Stomach (tissue), 9 donors: ENCODE measurements around the gene SND1. TPM values are rescaled to one million over a fixed set of nuclear protein-coding genes. Genes with fewer than 3 reads are reported as not detected.

Source experiments
- DNase-seq, 2 donors: peaks; one replicate each; pipeline versions ENCODE4 v3.0.0 to v3.0.0-alpha.2; 2013 to 2019
- H3K27ac ChIP-seq, 5 donors: fragments of 200-600 bp in 4 of 5; sonication (generic) in 4 of 5; one replicate each; pipeline ENCODE4 v1.5.1; 2013 to 2019; ENCODE audit warnings: mild to moderate bottlenecking in 1 of 5, moderate library complexity in 1 of 5
- H3K27me3 ChIP-seq, 3 donors: fragments of 200-600 bp; sonication (generic); one replicate each; pipeline ENCODE4 v1.5.1; 2017 to 2019; ENCODE audit warnings: mixed run types in 1 of 3
- H3K36me3 ChIP-seq, 4 donors: fragments of 200-600 bp; sonication (generic); 1 replicate in 3 of 4; 2 replicates in 1 of 4; pipeline ENCODE4 v1.5.1; 2016 to 2019
- H3K4me1 ChIP-seq, 4 donors: fragments of 200-600 bp; sonication (generic); one replicate each; pipeline ENCODE4 v1.5.1; 2016 to 2019
- H3K4me3 ChIP-seq, 4 donors: fragments of 200-600 bp; sonication (generic) in 3 of 4; one replicate each; pipeline ENCODE4 v1.5.1; 2016 to 2019; ENCODE audit warnings: mild to moderate bottlenecking in 1 of 4
- H3K9me3 ChIP-seq, 4 donors: fragments of 200-600 bp; sonication (generic); one replicate each; pipeline ENCODE4 v1.5.1; 2016 to 2019
- EP300 ChIP-seq: sonication (generic); formaldehyde crosslinking; IDR thresholded peaks from one replicate; pipeline ENCODE4 v1.6.1; 2017; ENCODE audit warnings: antibody characterized with exemption
- POLR2A ChIP-seq, 4 donors: fragments of 450-650 bp; IDR thresholded peaks; one replicate each; pipeline ENCODE4 v1.6.1; 2016; ENCODE audit warnings: antibody characterized with exemption in 4 of 4, control low read depth in 2 of 4, mild to moderate bottlenecking in 1 of 4, moderate library complexity in 1 of 4
- POLR2AphosphoS5 ChIP-seq, 3 donors: sonication (generic); formaldehyde crosslinking; IDR thresholded peaks; one replicate each; pipeline ENCODE4 v1.6.1; 2016; ENCODE audit warnings: antibody characterized with exemption in 3 of 3
- WGBS, 5 donors: extraction: QIAGEN DNeasy Blood & Tissue Kit in 3 of 5; methylation state at CpG; one replicate each; pipeline versions ENCODE4 v1.1.5 to v1.1.7; 2013 to 2018; 5-methylcytosine and 5-hydroxymethylcytosine counted together
- intact Hi-C: fragments of 100-400 bp; cut with DNase I; formaldehyde crosslinking; loops from one replicate; pipeline ENCODE4 v1.15.1; 2023; ENCODE audit warnings: low total_unique reads
- polyA plus RNA-seq, 3 donors: library from polyadenylated mRNA; stranded (reverse); fragments of 200-250 nt; gene quantifications; one replicate each; pipeline ENCODE4 v1.2.3, GENCODE V29; 2013
- total RNA-seq, 5 donors: library from RNA; depleted of rRNA; stranded (reverse); fragments of >200 nt; gene quantifications; one replicate each; pipeline versions ENCODE4 v1.1.0 to v1.2.3, GENCODE V29; 2014 to 2016
- TF ChIP-seq, protein P1 (sequence below), 7 experiments: fragments of 450-650 bp in 4 of 7; fragments of 200-600 bp in 3 of 7; sonication (generic) in 3 of 7; IDR thresholded peaks; one replicate each; pipeline ENCODE4 v1.5.1; 2016 to 2019; ENCODE audit warnings: antibody characterized with exemption in 7 of 7, control low read depth in 2 of 7, mild to moderate bottlenecking in 1 of 7
- donor health status: healthy with polysubstance abuse.
- donor health status: Bipolar disorder and iron deficiency.
- donor health status: healthy.

Gene SND1
- total and polyA plus RNA-seq, 8 donors, result 63.3 to 799 (median 126) TPM

GRCh38 chr7:127862525-127862924, 210.5 kb downstream of the SND1 start:
- intact Hi-C loops, result no loop called here
- Histone ChIP-seq H3K27ac (no peak overlapping the region), H3K36me3 (no peaks in the 10 kb centered on the region), H3K9me3 (no peaks in the 10 kb centered on the region), H3K4me1 (peaks cover 0 to 32% (median 19%) of the 10 kb centered on the region in 4 donors), H3K27me3 (no peaks in the 10 kb centered on the region), H3K4me3 (no peak overlapping the region)
- no peak for DNase-seq
- TF ChIP-seq POLR2AphosphoS5 (IDR thresholded peaks at IDR 0.05) (no peak), EP300 (no peak), POLR2A (IDR thresholded peaks at IDR 0.05) (no peak)
- TF ChIP-seq, protein P1, sequence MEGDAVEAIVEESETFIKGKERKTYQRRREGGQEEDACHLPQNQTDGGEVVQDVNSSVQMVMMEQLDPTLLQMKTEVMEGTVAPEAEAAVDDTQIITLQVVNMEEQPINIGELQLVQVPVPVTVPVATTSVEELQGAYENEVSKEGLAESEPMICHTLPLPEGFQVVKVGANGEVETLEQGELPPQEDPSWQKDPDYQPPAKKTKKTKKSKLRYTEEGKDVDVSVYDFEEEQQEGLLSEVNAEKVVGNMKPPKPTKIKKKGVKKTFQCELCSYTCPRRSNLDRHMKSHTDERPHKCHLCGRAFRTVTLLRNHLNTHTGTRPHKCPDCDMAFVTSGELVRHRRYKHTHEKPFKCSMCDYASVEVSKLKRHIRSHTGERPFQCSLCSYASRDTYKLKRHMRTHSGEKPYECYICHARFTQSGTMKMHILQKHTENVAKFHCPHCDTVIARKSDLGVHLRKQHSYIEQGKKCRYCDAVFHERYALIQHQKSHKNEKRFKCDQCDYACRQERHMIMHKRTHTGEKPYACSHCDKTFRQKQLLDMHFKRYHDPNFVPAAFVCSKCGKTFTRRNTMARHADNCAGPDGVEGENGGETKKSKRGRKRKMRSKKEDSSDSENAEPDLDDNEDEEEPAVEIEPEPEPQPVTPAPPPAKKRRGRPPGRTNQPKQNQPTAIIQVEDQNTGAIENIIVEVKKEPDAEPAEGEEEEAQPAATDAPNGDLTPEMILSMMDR (IDR thresholded peaks at IDR 0.05), result no peak
- WGBS, 5 donors, result 78 to 88% (median 81%) methylated on average over 5 of the region's 5 CpGs

DNA sequence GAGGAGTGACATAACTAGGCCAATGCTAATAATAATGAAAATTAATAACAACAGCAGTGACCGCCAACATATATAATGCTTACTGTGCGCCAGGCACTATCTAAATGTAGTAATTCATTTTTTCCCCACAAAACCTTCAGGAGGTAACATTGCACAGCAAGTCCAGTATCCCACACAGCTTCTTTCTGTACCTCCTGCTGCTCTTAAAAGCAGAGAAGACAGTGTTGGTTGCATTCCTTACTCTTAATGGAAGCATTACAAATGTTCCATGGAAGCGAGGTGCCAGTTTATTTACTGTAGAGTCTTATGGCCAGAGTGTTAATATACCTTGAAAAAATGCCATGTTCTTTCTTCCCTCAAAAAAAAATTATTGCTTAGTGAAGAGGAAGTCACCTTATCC, 211.1 kb downstream of the SND1 start:
- no peak for DNase-seq
- Histone ChIP-seq H3K27me3 (no peaks in the 10 kb centered on the region), H3K9me3 (no peaks in the 10 kb centered on the region), H3K4me1 (peaks cover 0 to 27% (median 15%) of the 10 kb centered on the region in 4 donors), H3K27ac (no peak overlapping the region), H3K4me3 (no peak overlapping the region), H3K36me3 (peaks cover 0 to 3% (median 0%) of the 10 kb centered on the region in 4 donors)
- WGBS, 5 donors, result 93 to 100% (median 94%) methylated on average over 3 of the region's 3 CpGs
- intact Hi-C loops, result no loop called here
- no peak for TF ChIP-seq POLR2AphosphoS5 (IDR thresholded peaks at IDR 0.05)
- TF ChIP-seq POLR2A (IDR thresholded peaks at IDR 0.05), result no peak
- no peak for TF ChIP-seq EP300

GRCh38 chr7:127865466-127865865, 213.5 kb downstream of the SND1 start:
- DNase-seq, result no peak
- 21 to 56% (median 31%) methylated on average over 1 of the region's 1 CpG for whole genome bisulfite sequencing, 5 donors
- Histone ChIP-seq H3K27me3 (no peaks in the 10 kb centered on the region), H3K27ac (no peak overlapping the region), H3K9me3 (no peaks in the 10 kb centered on the region), H3K4me3 (no peak overlapping the region), H3K36me3 (peaks cover 0 to 4% (median 0%) of the 10 kb centered on the region in 4 donors), H3K4me1 (peaks cover 0 to 14% (median 3%) of the 10 kb centered on the region in 4 donors)
- TF ChIP-seq POLR2AphosphoS5 (IDR thresholded peaks at IDR 0.05) (no peak), EP300 (no peak), POLR2A (IDR thresholded peaks at IDR 0.05) (no peak)
- TF ChIP-seq, protein P1 (IDR thresholded peaks at IDR 0.05), result no peak
- intact Hi-C loops, result no loop called here

GRCh38 chr7:127870231-127870907, 218.4 kb downstream of the SND1 start:
- Histone ChIP-seq H3K36me3 (peaks cover 0 to 4% (median 0%) of the 10 kb centered on the region in 4 donors), H3K27ac (no peak overlapping the region), H3K9me3 (no peaks in the 10 kb centered on the region), H3K4me3 (no peak overlapping the region), H3K27me3 (no peaks in the 10 kb centered on the region), H3K4me1 (peaks cover 0 to 10% (median 3%) of the 10 kb centered on the region in 4 donors)
- TF ChIP-seq POLR2A (IDR thresholded peaks at IDR 0.05) (no peak), POLR2AphosphoS5 (IDR thresholded peaks at IDR 0.05) (no peak), EP300 (no peak)
- TF ChIP-seq, protein P1 (IDR thresholded peaks at IDR 0.05), result no peak
- intact Hi-C loops, result no loop called here
- DNase-seq, result no peak
- 86 to 90% (median 89%) methylated on average over 6 of the region's 6 CpGs for WGBS, 5 donors

DNA sequence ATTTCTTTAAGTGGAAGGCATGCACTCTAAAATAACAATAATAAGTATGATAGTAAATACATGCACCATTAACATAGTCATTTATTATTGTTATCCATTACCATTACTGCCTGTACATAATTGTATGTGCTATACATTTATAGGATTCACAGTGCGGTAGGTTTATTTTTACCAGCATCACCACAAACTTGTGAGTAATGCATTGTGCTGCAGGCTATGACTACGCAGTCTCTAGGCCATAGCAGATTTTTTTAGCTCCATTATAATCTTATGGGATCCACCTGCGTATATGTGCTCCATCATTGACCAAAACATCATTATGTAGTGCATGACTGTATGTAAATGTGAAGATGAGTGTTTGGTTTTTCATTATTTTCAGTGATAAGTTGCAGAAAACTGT, 219.2 kb downstream of the SND1 start:
- H3K27ac ChIP-seq, result no peak overlapping the region
- 97 to 100% (median 98%) methylated on average over 3 of the region's 3 CpGs for whole genome bisulfite sequencing, 5 donors
- peaks cover 0 to 4% (median 0%) of the 10 kb centered on the region in 4 donors for H3K36me3 ChIP-seq
- TF ChIP-seq POLR2AphosphoS5 (IDR thresholded peaks at IDR 0.05) (no peak), POLR2A (IDR thresholded peaks at IDR 0.05) (no peak), EP300 (no peak)
- TF ChIP-seq, protein P1 (IDR thresholded peaks at IDR 0.05), result no peak
- H3K4me3 ChIP-seq, result no peak overlapping the region
- H3K9me3 ChIP-seq, result no peaks in the 10 kb centered on the region
- H3K27me3 ChIP-seq, result no peaks in the 10 kb centered on the region
- intact Hi-C loops, result no loop called here
- no peak for DNase-seq
- H3K4me1 ChIP-seq, result peaks cover 0 to 16% (median 3%) of the 10 kb centered on the region in 4 donors
